NB4 (cell line): ENCODE data around the gene POFUT2.

Experiments used
- CTCF ChIP-seq: IDR thresholded peaks from one replicate; pipeline ENCODE4 v1.5.1; 2012; ENCODE audit warnings: low read depth, low read length
- MYC ChIP-seq: IDR thresholded peaks from 2 replicates; pipeline ENCODE4 v1.6.1; 2011; ENCODE audit warnings: low read depth, low read length
- POLR2A ChIP-seq: IDR thresholded peaks from 2 replicates; pipeline ENCODE4 v1.6.1; 2011; ENCODE audit warnings: mild to moderate bottlenecking; ENCODE audit not compliant: insufficient read length; ENCODE audit errors: extremely low read depth
- TF ChIP-seq, protein P1 (sequence below): IDR thresholded peaks from 2 replicates; pipeline ENCODE4 v1.6.1; 2011; ENCODE audit warnings: low read depth, low read length

DNA sequence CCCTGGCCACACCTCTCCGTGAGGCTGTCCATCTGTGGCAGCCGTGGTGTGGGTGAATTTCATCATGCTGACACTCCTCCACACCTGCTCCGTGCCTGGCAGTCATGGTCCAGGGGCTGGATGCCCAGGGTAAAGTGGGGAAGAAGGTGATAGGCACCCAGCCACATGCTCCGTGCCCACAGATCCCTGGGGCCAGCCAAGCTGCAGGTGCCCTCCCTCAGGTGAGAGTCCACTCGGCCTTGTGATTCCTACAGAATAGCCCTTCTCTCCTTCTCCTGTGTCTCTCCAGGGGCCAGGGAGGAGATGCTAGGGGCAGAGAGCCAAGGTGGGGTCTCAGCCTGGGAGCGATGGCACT, 16.8 kb upstream of the POFUT2 start:
- TF ChIP-seq CTCF (no peak), POLR2A (no peak), MYC (no peak)
- TF ChIP-seq, protein P1, sequence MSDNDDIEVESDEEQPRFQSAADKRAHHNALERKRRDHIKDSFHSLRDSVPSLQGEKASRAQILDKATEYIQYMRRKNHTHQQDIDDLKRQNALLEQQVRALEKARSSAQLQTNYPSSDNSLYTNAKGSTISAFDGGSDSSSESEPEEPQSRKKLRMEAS = no peak
